HepG2 (cell line): ENCODE data around the gene MASP2. TPM values are rescaled to one million over a fixed set of nuclear protein-coding genes. Genes with fewer than 3 reads are reported as not detected.

ENCODE experiments used
- ATF1 ChIP-seq: IDR thresholded peaks from 2 replicates; pipeline ENCODE4 v1.6.1; 2016; ENCODE audit warnings: mild to moderate bottlenecking, control low read depth
- ATRX ChIP-seq: sonication (generic); formaldehyde crosslinking; IDR thresholded peaks from 2 replicates; pipeline ENCODE4 v1.4.0; 2020; ENCODE audit warnings: missing genetic modification reagents, borderline replicate concordance
- CEBPB ChIP-seq: IDR thresholded peaks from 2 replicates; pipeline ENCODE4 v1.6.1; 2011; ENCODE audit warnings: low read depth, low read length, improper control_type of control experiment, borderline replicate concordance
- CENPT ChIP-seq: sonication (generic); formaldehyde crosslinking; IDR thresholded peaks from 2 replicates; pipeline ENCODE4 v1.8.0; 2022; ENCODE audit warnings: low read depth, mild to moderate bottlenecking, moderate library complexity, missing genetic modification reagents
- FOXA3 ChIP-seq: IDR thresholded peaks from 2 replicates; pipeline ENCODE4 v1.6.1; 2016; ENCODE audit warnings: missing genetic modification reagents, missing compliant biosample characterization
- FOXJ3 ChIP-seq: sonication (generic); formaldehyde crosslinking; IDR thresholded peaks from 2 replicates; pipeline ENCODE4 v1.4.0; 2020; ENCODE audit warnings: missing genetic modification reagents, mild to moderate bottlenecking, borderline replicate concordance
- HDAC2 ChIP-seq: sonication (generic); formaldehyde crosslinking; IDR thresholded peaks from 2 replicates; pipeline ENCODE4 v1.4.0; 2020; ENCODE audit warnings: missing genetic modification reagents
- HNRNPLL ChIP-seq: fragments of 200-400 bp; formaldehyde crosslinking; IDR thresholded peaks from 2 replicates; pipeline ENCODE4 v1.6.1; 2017; ENCODE audit warnings: mild to moderate bottlenecking, low read depth, low read length; ENCODE audit not compliant: poor library complexity, severe bottlenecking
- IKZF1 ChIP-seq: fragments of 450-650 bp; IDR thresholded peaks from 2 replicates; pipeline ENCODE4 v1.7.1; 2016
- RFX3 ChIP-seq: IDR thresholded peaks from 2 replicates; pipeline ENCODE4 v1.6.1; 2016; ENCODE audit warnings: missing biosample characterization, missing genetic modification reagents
- SAP130 ChIP-seq: IDR thresholded peaks from 2 replicates; pipeline ENCODE4 v1.6.1; 2016; ENCODE audit warnings: low read depth
- polyA plus RNA-seq, 8 experiments: library from polyadenylated mRNA; depleted of rRNA in 3 of 8; stranded (reverse) in 7 of 8; unstranded in 1 of 8; fragments of >200 nt; fragmentation: Illumina TruSeq in 4 of 8; extraction: Trizol in 4 of 8; gene quantifications; 2 replicates each; pipeline versions ENCODE4 v1.2.1 to v1.2.3, GENCODE V29; 2011 to 2016; ENCODE audit warnings: low read depth in 4 of 8, missing spikeins in 1 of 8, mixed read lengths in 1 of 8; ENCODE audit not compliant: insufficient read depth in 1 of 8
- total RNA-seq, 5 experiments: library from RNA; depleted of rRNA; stranded (reverse); fragments of >200 nt; fragmentation: Illumina TruSeq; extraction: Trizol; gene quantifications; 2 replicates each; pipeline ENCODE4 v1.2.3, GENCODE V29; 2016; ENCODE audit warnings: low read depth in 1 of 5
- TF ChIP-seq, protein P1 (sequence below): sonication (generic); formaldehyde crosslinking; IDR thresholded peaks from 2 replicates; pipeline ENCODE4 v1.4.0; 2020; ENCODE audit warnings: missing genetic modification reagents
- TF ChIP-seq, protein P2 (sequence below): sonication (generic); formaldehyde crosslinking; IDR thresholded peaks from 2 replicates; pipeline ENCODE4; 2020; ENCODE audit warnings: missing genetic modification reagents, mild to moderate bottlenecking, borderline replicate concordance
- TF ChIP-seq, protein P3 (sequence below): sonication (generic); formaldehyde crosslinking; IDR thresholded peaks from 2 replicates; pipeline ENCODE4 v1.4.0; 2020; ENCODE audit warnings: missing genetic modification reagents
- TF ChIP-seq, protein P4 (sequence below): sonication (generic); formaldehyde crosslinking; IDR thresholded peaks from 2 replicates; pipeline ENCODE4 v1.4.0; 2020; ENCODE audit warnings: missing genetic modification reagents
- TF ChIP-seq, protein P5 (sequence below): sonication (generic); formaldehyde crosslinking; IDR thresholded peaks from 2 replicates; pipeline ENCODE4 v1.5.0; 2020; ENCODE audit warnings: missing genetic modification reagents
- TF ChIP-seq, protein P6 (sequence below): sonication (generic); formaldehyde crosslinking; IDR thresholded peaks from 2 replicates; pipeline ENCODE4 v1.5.0; 2020; ENCODE audit warnings: missing genetic modification reagents, mild to moderate bottlenecking, borderline replicate concordance

The MASP2 gene
- total and polyA plus RNA-seq, 2 of the 13 experiments (the other 11 are each of a cell fraction or from before 2014, with no cell fraction given): 7.1 to 11.8 TPM

DNA sequence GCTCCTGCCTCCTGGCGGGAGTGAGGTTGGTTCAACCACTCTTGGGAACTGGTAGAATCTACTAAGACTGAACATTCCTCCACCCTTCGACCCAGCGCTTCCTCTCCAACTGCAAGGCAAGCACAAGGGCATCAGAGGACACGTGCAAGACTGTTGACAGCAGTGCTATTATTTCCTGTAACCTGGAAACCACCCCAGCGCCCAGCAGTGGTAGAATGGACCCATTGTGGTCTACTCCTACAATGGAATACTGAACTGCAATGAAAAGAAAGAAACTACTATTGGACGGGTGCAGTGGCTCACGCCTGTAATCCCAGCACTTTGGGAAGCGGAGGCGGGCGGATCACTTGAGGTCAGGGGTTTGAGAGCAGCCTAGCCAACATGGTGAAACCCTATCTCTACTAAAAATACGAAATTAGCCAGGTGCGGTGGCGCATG, 67.5 kb downstream of the MASP2 start (continued):
- TF ChIP-seq, protein P1, sequence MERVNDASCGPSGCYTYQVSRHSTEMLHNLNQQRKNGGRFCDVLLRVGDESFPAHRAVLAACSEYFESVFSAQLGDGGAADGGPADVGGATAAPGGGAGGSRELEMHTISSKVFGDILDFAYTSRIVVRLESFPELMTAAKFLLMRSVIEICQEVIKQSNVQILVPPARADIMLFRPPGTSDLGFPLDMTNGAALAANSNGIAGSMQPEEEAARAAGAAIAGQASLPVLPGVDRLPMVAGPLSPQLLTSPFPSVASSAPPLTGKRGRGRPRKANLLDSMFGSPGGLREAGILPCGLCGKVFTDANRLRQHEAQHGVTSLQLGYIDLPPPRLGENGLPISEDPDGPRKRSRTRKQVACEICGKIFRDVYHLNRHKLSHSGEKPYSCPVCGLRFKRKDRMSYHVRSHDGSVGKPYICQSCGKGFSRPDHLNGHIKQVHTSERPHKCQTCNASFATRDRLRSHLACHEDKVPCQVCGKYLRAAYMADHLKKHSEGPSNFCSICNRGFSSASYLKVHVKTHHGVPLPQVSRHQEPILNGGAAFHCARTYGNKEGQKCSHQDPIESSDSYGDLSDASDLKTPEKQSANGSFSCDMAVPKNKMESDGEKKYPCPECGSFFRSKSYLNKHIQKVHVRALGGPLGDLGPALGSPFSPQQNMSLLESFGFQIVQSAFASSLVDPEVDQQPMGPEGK (CRISPR knock-in tag): no peak; the same call in 1 of the 2 replicates
- TF ChIP-seq, protein P2, sequence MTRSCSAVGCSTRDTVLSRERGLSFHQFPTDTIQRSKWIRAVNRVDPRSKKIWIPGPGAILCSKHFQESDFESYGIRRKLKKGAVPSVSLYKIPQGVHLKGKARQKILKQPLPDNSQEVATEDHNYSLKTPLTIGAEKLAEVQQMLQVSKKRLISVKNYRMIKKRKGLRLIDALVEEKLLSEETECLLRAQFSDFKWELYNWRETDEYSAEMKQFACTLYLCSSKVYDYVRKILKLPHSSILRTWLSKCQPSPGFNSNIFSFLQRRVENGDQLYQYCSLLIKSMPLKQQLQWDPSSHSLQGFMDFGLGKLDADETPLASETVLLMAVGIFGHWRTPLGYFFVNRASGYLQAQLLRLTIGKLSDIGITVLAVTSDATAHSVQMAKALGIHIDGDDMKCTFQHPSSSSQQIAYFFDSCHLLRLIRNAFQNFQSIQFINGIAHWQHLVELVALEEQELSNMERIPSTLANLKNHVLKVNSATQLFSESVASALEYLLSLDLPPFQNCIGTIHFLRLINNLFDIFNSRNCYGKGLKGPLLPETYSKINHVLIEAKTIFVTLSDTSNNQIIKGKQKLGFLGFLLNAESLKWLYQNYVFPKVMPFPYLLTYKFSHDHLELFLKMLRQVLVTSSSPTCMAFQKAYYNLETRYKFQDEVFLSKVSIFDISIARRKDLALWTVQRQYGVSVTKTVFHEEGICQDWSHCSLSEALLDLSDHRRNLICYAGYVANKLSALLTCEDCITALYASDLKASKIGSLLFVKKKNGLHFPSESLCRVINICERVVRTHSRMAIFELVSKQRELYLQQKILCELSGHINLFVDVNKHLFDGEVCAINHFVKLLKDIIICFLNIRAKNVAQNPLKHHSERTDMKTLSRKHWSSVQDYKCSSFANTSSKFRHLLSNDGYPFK: no peak
- TF ChIP-seq ATRX (CRISPR knock-in tag): no peak
- no peak for TF ChIP-seq CEBPB
- TF ChIP-seq HNRNPLL: no peak
- TF ChIP-seq, protein P3, sequence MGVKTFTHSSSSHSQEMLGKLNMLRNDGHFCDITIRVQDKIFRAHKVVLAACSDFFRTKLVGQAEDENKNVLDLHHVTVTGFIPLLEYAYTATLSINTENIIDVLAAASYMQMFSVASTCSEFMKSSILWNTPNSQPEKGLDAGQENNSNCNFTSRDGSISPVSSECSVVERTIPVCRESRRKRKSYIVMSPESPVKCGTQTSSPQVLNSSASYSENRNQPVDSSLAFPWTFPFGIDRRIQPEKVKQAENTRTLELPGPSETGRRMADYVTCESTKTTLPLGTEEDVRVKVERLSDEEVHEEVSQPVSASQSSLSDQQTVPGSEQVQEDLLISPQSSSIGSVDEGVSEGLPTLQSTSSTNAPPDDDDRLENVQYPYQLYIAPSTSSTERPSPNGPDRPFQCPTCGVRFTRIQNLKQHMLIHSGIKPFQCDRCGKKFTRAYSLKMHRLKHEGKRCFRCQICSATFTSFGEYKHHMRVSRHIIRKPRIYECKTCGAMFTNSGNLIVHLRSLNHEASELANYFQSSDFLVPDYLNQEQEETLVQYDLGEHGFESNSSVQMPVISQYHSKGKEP (CRISPR knock-in tag): no peak
- TF ChIP-seq ATF1 (CRISPR knock-in tag): no peak
- no peak for TF ChIP-seq IKZF1
- TF ChIP-seq, protein P4, sequence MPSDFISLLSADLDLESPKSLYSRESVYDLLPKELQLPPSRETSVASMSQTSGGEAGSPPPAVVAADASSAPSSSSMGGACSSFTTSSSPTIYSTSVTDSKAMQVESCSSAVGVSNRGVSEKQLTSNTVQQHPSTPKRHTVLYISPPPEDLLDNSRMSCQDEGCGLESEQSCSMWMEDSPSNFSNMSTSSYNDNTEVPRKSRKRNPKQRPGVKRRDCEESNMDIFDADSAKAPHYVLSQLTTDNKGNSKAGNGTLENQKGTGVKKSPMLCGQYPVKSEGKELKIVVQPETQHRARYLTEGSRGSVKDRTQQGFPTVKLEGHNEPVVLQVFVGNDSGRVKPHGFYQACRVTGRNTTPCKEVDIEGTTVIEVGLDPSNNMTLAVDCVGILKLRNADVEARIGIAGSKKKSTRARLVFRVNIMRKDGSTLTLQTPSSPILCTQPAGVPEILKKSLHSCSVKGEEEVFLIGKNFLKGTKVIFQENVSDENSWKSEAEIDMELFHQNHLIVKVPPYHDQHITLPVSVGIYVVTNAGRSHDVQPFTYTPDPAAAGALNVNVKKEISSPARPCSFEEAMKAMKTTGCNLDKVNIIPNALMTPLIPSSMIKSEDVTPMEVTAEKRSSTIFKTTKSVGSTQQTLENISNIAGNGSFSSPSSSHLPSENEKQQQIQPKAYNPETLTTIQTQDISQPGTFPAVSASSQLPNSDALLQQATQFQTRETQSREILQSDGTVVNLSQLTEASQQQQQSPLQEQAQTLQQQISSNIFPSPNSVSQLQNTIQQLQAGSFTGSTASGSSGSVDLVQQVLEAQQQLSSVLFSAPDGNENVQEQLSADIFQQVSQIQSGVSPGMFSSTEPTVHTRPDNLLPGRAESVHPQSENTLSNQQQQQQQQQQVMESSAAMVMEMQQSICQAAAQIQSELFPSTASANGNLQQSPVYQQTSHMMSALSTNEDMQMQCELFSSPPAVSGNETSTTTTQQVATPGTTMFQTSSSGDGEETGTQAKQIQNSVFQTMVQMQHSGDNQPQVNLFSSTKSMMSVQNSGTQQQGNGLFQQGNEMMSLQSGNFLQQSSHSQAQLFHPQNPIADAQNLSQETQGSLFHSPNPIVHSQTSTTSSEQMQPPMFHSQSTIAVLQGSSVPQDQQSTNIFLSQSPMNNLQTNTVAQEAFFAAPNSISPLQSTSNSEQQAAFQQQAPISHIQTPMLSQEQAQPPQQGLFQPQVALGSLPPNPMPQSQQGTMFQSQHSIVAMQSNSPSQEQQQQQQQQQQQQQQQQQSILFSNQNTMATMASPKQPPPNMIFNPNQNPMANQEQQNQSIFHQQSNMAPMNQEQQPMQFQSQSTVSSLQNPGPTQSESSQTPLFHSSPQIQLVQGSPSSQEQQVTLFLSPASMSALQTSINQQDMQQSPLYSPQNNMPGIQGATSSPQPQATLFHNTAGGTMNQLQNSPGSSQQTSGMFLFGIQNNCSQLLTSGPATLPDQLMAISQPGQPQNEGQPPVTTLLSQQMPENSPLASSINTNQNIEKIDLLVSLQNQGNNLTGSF (CRISPR knock-in tag): no peak
- TF ChIP-seq, protein P5, sequence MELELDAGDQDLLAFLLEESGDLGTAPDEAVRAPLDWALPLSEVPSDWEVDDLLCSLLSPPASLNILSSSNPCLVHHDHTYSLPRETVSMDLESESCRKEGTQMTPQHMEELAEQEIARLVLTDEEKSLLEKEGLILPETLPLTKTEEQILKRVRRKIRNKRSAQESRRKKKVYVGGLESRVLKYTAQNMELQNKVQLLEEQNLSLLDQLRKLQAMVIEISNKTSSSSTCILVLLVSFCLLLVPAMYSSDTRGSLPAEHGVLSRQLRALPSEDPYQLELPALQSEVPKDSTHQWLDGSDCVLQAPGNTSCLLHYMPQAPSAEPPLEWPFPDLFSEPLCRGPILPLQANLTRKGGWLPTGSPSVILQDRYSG (CRISPR knock-in tag): no peak
- TF ChIP-seq FOXA3 (CRISPR knock-in tag): 0 out of 2 replicates have a peak, but pooled peaks have one; percentile 36
- TF ChIP-seq SAP130 (CRISPR knock-in tag): peak; percentile 63
- TF ChIP-seq RFX3 (CRISPR knock-in tag): no peak
- TF ChIP-seq FOXJ3: peak; percentile 60; the same call in 1 of the 2 replicates
- TF ChIP-seq, protein P6, sequence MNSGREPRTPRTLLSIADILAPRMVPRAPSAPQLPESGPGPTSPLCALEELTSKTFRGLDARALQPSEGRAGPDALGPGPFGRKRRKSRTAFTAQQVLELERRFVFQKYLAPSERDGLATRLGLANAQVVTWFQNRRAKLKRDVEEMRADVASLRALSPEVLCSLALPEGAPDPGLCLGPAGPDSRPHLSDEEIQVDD (CRISPR knock-in tag): no peak
- TF ChIP-seq CENPT (CRISPR knock-in tag): no peak
- TF ChIP-seq HDAC2 (CRISPR knock-in tag): no peak; the same call in 1 of the 2 replicates
